ENCODE results near the gene LONRF3. TPM values are rescaled to one million over a fixed set of nuclear protein-coding genes. Genes with fewer than 3 reads are reported as not detected.

LONRF3 gene
- total and polyA plus RNA-seq, 2 donors (not counting 1 experiment from before 2014, with no cell fraction given), result 0.07 to 1.2 TPM

DNA sequence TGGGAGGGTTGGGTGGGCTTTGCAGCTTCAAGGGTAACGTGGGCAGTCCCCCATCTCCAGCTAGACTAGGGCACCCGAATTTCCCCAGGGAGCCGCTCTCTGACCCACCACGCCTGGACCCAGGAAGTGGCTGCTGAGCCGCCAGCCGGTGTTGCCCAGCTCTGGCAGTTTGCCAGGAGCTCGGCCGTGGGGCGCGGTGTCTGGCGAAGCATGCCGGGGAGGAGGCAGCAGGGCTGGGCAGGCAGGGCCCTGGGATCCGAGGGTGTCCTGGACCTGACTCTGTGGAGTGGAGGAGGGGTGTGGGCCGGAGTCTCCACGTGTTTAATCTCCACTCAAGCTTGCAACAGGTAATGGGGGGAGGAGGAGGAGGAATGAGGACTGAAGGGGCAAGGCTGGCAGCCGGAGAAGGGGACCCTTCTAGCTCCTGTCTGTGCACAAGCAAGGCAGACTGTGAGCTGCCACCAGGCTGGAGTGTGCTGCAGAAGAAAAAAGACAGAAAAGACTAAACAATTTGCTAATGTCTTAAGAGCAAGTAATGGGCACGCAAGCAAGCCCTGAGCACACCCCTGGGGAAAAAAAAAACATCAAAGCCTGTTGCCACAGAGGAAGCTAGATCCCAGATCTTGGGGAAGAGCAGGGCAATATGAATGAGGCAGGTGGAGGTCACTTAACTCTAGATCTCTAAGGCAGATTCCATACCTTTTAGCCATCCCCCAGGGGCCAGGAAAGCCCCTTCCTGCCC is 2.4 kb downstream of the LONRF3 start:
- DNase-seq (peak; percentile 40), ATAC-seq (ENCODE audit: low read depth) (peak; percentile 14)
- Histone ChIP-seq H3K27me3 (replicated peaks in 1 of 4; ENCODE audit: control extremely low read depth in 1 of 4, control insufficient read depth in 3 of 4, insufficient read depth in 4 of 4, low read length in 3 of 4) (peaks cover 0 to 46% (median 11%) of the 10 kb centered on the region in 4 experiments), H3K36me3 (replicated peaks in 1 of 2; ENCODE audit: control extremely low read depth in 1 of 2, control insufficient read depth in 1 of 2, extremely low read depth in 1 of 2, insufficient read depth in 2 of 2, low read length in 1 of 2) (no peaks in the 10 kb centered on the region), H3K9ac (ENCODE audit: low read length) (peak overlapping the region; percentile 72), H4K20me1 (ENCODE audit: control insufficient read depth, insufficient read depth, low read length, poor library complexity, severe bottlenecking) (no peaks in the 10 kb centered on the region), H3K79me2 (ENCODE audit: control insufficient read depth, insufficient read depth, low read length) (no peaks in the 10 kb centered on the region), H2AFZ (ENCODE audit: insufficient read depth, low read depth, low read length, poor library complexity, severe bottlenecking) (no peak overlapping the region), H3K4me3 (ENCODE audit: control extremely low read depth in 1 of 5, extremely low read depth in 1 of 5, insufficient read depth in 1 of 5, low read depth in 2 of 5, low read length in 4 of 5) (peak overlapping the region in 3 of 5 experiments; percentile 29 to 60 (median 51)), H3K4me2 (replicated peaks; ENCODE audit: low read depth, low read length, poor library complexity, severe bottlenecking) (peak overlapping the region; percentile 93), H3K9me3 (ENCODE audit: control extremely low read depth in 1 of 3, control insufficient read depth in 2 of 3, insufficient read depth in 1 of 3, low read length in 2 of 3) (peaks cover 0 to 3% (median 0%) of the 10 kb centered on the region in 3 donors), H3K27ac (ENCODE audit: low read length in 2 of 2) (no peak overlapping the region), H3K4me1 (ENCODE audit: control insufficient read depth in 2 of 2, insufficient read depth in 2 of 2, low read length in 2 of 2) (peaks cover 19 to 31% of the 10 kb centered on the region in 2 donors)
- intact Hi-C loops (cut with micrococcal nuclease), result loop anchor here (2.0 kb wide), 1 partner anchor 38 kb away; no protein-coding TSS in a partner anchor
- Mint-ChIP-seq H3K9me3 (ENCODE audit: insufficient read depth) (no peaks in the 10 kb centered on the region), H3K27me3 (peaks cover 11% of the 10 kb centered on the region), H3K4me3 (peak overlapping the region; percentile 94), H3K4me1 (peaks cover 26% of the 10 kb centered on the region), H3K27ac (peak overlapping the region; percentile 46)
- ChIA-PET POLR2A (no interaction called here), CTCF (interaction anchor here (1.0 kb wide), 1 partner anchor 129 kb away, joined by 3 read pairs; no protein-coding TSS in a partner anchor)
- TF ChIP-seq, protein P1, sequence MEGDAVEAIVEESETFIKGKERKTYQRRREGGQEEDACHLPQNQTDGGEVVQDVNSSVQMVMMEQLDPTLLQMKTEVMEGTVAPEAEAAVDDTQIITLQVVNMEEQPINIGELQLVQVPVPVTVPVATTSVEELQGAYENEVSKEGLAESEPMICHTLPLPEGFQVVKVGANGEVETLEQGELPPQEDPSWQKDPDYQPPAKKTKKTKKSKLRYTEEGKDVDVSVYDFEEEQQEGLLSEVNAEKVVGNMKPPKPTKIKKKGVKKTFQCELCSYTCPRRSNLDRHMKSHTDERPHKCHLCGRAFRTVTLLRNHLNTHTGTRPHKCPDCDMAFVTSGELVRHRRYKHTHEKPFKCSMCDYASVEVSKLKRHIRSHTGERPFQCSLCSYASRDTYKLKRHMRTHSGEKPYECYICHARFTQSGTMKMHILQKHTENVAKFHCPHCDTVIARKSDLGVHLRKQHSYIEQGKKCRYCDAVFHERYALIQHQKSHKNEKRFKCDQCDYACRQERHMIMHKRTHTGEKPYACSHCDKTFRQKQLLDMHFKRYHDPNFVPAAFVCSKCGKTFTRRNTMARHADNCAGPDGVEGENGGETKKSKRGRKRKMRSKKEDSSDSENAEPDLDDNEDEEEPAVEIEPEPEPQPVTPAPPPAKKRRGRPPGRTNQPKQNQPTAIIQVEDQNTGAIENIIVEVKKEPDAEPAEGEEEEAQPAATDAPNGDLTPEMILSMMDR (IDR thresholded peaks at IDR 0.05), result no peak
- no peak for TF ChIP-seq EZH2 (IDR thresholded peaks at IDR 0.05; ENCODE audit: borderline replicate concordance, insufficient read depth, low read depth, low read length, poor library complexity, severe bottlenecking)
- 13% methylated on average over 11 of the region's 17 CpGs for WGBS (ENCODE audit: insufficient coverage)

DNA sequence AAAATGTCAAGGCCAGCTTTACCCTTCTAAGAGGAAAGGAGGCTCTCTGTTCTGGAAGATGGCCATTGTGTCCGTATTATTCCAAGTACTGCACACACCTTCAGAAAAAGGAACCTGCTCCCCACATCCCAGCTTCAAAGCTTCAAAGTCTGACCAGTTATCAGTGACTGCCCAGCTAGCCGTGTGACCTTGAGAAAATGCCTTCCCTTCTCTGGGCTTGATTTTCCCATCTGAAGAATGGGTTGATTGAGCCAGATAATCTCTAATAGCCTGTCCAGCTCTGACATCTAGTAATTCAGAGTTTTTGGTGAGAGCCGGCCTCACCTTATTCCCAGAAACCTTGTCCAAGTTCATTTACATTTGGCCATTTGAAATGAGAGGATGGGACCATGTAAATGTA is 3.0 kb downstream of the LONRF3 start:
- TF ChIP-seq EZH2 (IDR thresholded peaks at IDR 0.05; ENCODE audit: borderline replicate concordance, insufficient read depth, low read depth, low read length, poor library complexity, severe bottlenecking), result no peak
- TF ChIP-seq, protein P1 (IDR thresholded peaks at IDR 0.05), result no peak
- Histone ChIP-seq H4K20me1 (ENCODE audit: control insufficient read depth, insufficient read depth, low read length, poor library complexity, severe bottlenecking) (no peaks in the 10 kb centered on the region), H3K79me2 (ENCODE audit: control insufficient read depth, insufficient read depth, low read length) (no peaks in the 10 kb centered on the region), H3K9me3 (ENCODE audit: control extremely low read depth in 1 of 3, control insufficient read depth in 2 of 3, insufficient read depth in 1 of 3, low read length in 2 of 3) (peaks cover 0 to 3% (median 0%) of the 10 kb centered on the region in 3 donors), H3K27me3 (replicated peaks in 1 of 4; ENCODE audit: control extremely low read depth in 1 of 4, control insufficient read depth in 3 of 4, insufficient read depth in 4 of 4, low read length in 3 of 4) (peaks cover 0 to 41% (median 11%) of the 10 kb centered on the region in 4 experiments), H3K4me1 (ENCODE audit: control insufficient read depth in 2 of 2, insufficient read depth in 2 of 2, low read length in 2 of 2) (peaks cover 19 to 31% of the 10 kb centered on the region in 2 donors), H2AFZ (ENCODE audit: insufficient read depth, low read depth, low read length, poor library complexity, severe bottlenecking) (no peak overlapping the region), H3K27ac (ENCODE audit: low read length in 2 of 2) (no peak overlapping the region), H3K36me3 (replicated peaks in 1 of 2; ENCODE audit: control extremely low read depth in 1 of 2, control insufficient read depth in 1 of 2, extremely low read depth in 1 of 2, insufficient read depth in 2 of 2, low read length in 1 of 2) (no peaks in the 10 kb centered on the region), H3K9ac (ENCODE audit: low read length) (no peak overlapping the region), H3K4me2 (replicated peaks; ENCODE audit: low read depth, low read length, poor library complexity, severe bottlenecking) (no peak overlapping the region), H3K4me3 (ENCODE audit: control extremely low read depth in 1 of 5, extremely low read depth in 1 of 5, insufficient read depth in 1 of 5, low read depth in 2 of 5, low read length in 4 of 5) (no peak overlapping the region)
- H3K27me3 Mint-ChIP-seq, result peaks cover 11% of the 10 kb centered on the region
- no peak for ATAC-seq (ENCODE audit: low read depth)
- CTCF ChIA-PET, result interaction anchor here (1.0 kb wide), 1 partner anchor 129 kb away, joined by 3 read pairs; no protein-coding TSS in a partner anchor
- DNase-seq, result no peak
- no CpG with 5 or more reads among the region's 3 CpGs for WGBS (ENCODE audit: insufficient coverage)
- intact Hi-C loops (cut with micrococcal nuclease), result loop anchor here (2.0 kb wide), 1 partner anchor 37 kb away; no protein-coding TSS in a partner anchor
- H3K9me3 Mint-ChIP-seq (ENCODE audit: insufficient read depth), result no peaks in the 10 kb centered on the region
- peaks cover 26% of the 10 kb centered on the region for H3K4me1 Mint-ChIP-seq
- no peak overlapping the region for H3K27ac Mint-ChIP-seq
- peak overlapping the region; percentile 5 for H3K4me3 Mint-ChIP-seq
- POLR2A ChIA-PET, result no interaction called here
